HEK293 (cell line): ENCODE results near the gene SLC34A3.

ENCODE experiments used
- HOXA7 ChIP-seq: sonication (generic); formaldehyde crosslinking; IDR thresholded peaks from 2 replicates; pipeline ENCODE4 v1.8.1; 2022; ENCODE audit warnings: missing genetic modification reagents, borderline replicate concordance
- HOXD13 ChIP-seq: sonication (generic); formaldehyde crosslinking; IDR thresholded peaks from 2 replicates; pipeline ENCODE4 v1.8.0; 2022; ENCODE audit warnings: missing genetic modification reagents, borderline replicate concordance
- KLF10 ChIP-seq: fragments of 450-650 bp; IDR thresholded peaks from 2 replicates; pipeline ENCODE4 v1.5.1; 2018; ENCODE audit warnings: missing biosample characterization, mild to moderate bottlenecking, missing genetic modification characterization
- KLF7 ChIP-seq: fragments of 450-650 bp; formaldehyde crosslinking; IDR thresholded peaks from 2 replicates; pipeline ENCODE4 v1.5.1; 2016; ENCODE audit warnings: missing biosample characterization, missing genetic modification characterization, borderline replicate concordance
- ZNF140 ChIP-seq: fragments of 450-650 bp; formaldehyde crosslinking; IDR thresholded peaks from 2 replicates; pipeline ENCODE4 v1.5.1; 2016; ENCODE audit warnings: missing biosample characterization, missing genetic modification characterization
- ZNF19 ChIP-seq: fragments of 450-650 bp; formaldehyde crosslinking; IDR thresholded peaks from 2 replicates; pipeline ENCODE4; 2016; ENCODE audit warnings: missing biosample characterization, missing genetic modification characterization, low read depth
- ZNF221 ChIP-seq: fragments of 450-650 bp; formaldehyde crosslinking; IDR thresholded peaks from 2 replicates; pipeline ENCODE4 v1.5.1; 2017; ENCODE audit warnings: missing biosample characterization, missing genetic modification characterization, borderline replicate concordance
- ZNF23 ChIP-seq: fragments of 450-650 bp; formaldehyde crosslinking; IDR thresholded peaks from 2 replicates; pipeline ENCODE4 v1.5.1; 2016; ENCODE audit warnings: missing biosample characterization, missing genetic modification characterization, borderline replicate concordance
- ZNF26 ChIP-seq: fragments of 450-650 bp; formaldehyde crosslinking; IDR thresholded peaks from 2 replicates; pipeline ENCODE4 v1.5.1; 2016; ENCODE audit warnings: missing biosample characterization, missing genetic modification characterization
- ZNF416 ChIP-seq: fragments of 450-650 bp; formaldehyde crosslinking; IDR thresholded peaks from 2 replicates; pipeline ENCODE4 v1.5.1; 2016; ENCODE audit warnings: missing biosample characterization, missing genetic modification characterization
- ZNF433 ChIP-seq: fragments of 450-650 bp; formaldehyde crosslinking; IDR thresholded peaks from 2 replicates; pipeline ENCODE4 v1.5.1; 2016; ENCODE audit warnings: missing biosample characterization, missing genetic modification characterization, low read depth
- ZNF518A ChIP-seq: fragments of 450-650 bp; formaldehyde crosslinking; conservative IDR thresholded peaks from 2 replicates; pipeline ENCODE4 v1.5.1; 2016; ENCODE audit warnings: low read depth, missing biosample characterization, missing genetic modification characterization
- ZNF529 ChIP-seq: fragments of 450-650 bp; formaldehyde crosslinking; IDR thresholded peaks from 2 replicates; pipeline ENCODE4 v1.5.1; 2017; ENCODE audit warnings: missing genetic modification characterization, missing biosample characterization; ENCODE audit not compliant: insufficient replicate concordance
- ZNF548 ChIP-seq: fragments of 450-650 bp; formaldehyde crosslinking; IDR thresholded peaks from 2 replicates; pipeline ENCODE4 v1.5.1; 2016; ENCODE audit warnings: missing biosample characterization, missing genetic modification characterization
- ZNF558 ChIP-seq: fragments of 450-650 bp; formaldehyde crosslinking; IDR thresholded peaks from 2 replicates; pipeline ENCODE4 v1.5.1; 2016; ENCODE audit warnings: missing biosample characterization, missing genetic modification characterization
- ZNF571 ChIP-seq: fragments of 450-650 bp; formaldehyde crosslinking; IDR thresholded peaks from 2 replicates; pipeline ENCODE4 v1.5.0; 2017; ENCODE audit warnings: missing biosample characterization, missing genetic modification characterization
- ZNF600 ChIP-seq: fragments of 450-650 bp; formaldehyde crosslinking; IDR thresholded peaks from 2 replicates; pipeline ENCODE4 v1.5.1; 2016; ENCODE audit warnings: missing biosample characterization, missing genetic modification characterization
- ZNF624 ChIP-seq: fragments of 450-650 bp; formaldehyde crosslinking; IDR thresholded peaks from 2 replicates; pipeline ENCODE4 v1.5.1; 2017; ENCODE audit warnings: missing biosample characterization, missing genetic modification characterization
- ZNF629 ChIP-seq: fragments of 450-650 bp; formaldehyde crosslinking; IDR thresholded peaks from 2 replicates; pipeline ENCODE4 v1.5.1; 2017; ENCODE audit warnings: missing biosample characterization, missing genetic modification characterization
- ZNF639 ChIP-seq: fragments of 450-650 bp; formaldehyde crosslinking; IDR thresholded peaks from 2 replicates; pipeline ENCODE4 v1.5.1; 2016; ENCODE audit warnings: missing biosample characterization, missing genetic modification characterization
- ZNF660 ChIP-seq: fragments of 450-650 bp; IDR thresholded peaks from 2 replicates; pipeline ENCODE4 v1.5.1; 2018; ENCODE audit warnings: missing biosample characterization, mild to moderate bottlenecking, missing genetic modification characterization
- ZNF776 ChIP-seq: fragments of 450-650 bp; formaldehyde crosslinking; IDR thresholded peaks from 2 replicates; pipeline ENCODE4 v1.5.0; 2017; ENCODE audit warnings: missing biosample characterization, missing genetic modification characterization, borderline replicate concordance
- ZNF830 ChIP-seq: fragments of 450-650 bp; IDR thresholded peaks from 2 replicates; pipeline ENCODE4 v1.5.0; 2018; ENCODE audit warnings: missing biosample characterization, missing genetic modification characterization, low read depth, mild to moderate bottlenecking, moderate library complexity
- ZNF843 ChIP-seq: fragments of 450-650 bp; formaldehyde crosslinking; IDR thresholded peaks from 2 replicates; pipeline ENCODE4 v1.5.1; 2016; ENCODE audit warnings: missing biosample characterization, missing genetic modification characterization
- TF ChIP-seq, protein P1 (sequence below): fragments of 450-650 bp; formaldehyde crosslinking; IDR thresholded peaks from 2 replicates; pipeline ENCODE4 v1.5.1; 2016; ENCODE audit warnings: missing biosample characterization, missing genetic modification characterization
- TF ChIP-seq, protein P2 (sequence below): sonication (generic); formaldehyde crosslinking; IDR thresholded peaks from 2 replicates; pipeline ENCODE4 v1.8.1; 2022; ENCODE audit warnings: mild to moderate bottlenecking, moderate library complexity, missing genetic modification reagents
- TF ChIP-seq, protein P3 (sequence below): fragments of 450-650 bp; formaldehyde crosslinking; IDR thresholded peaks from 2 replicates; pipeline ENCODE4; 2016; ENCODE audit warnings: missing biosample characterization, missing genetic modification characterization

SLC34A3 gene

GRCh38 chr9:137240318-137240840 is 9.7 kb downstream of the SLC34A3 start (continued):
- TF ChIP-seq ZNF518A (tag by site-specific recombination) (no peak), KLF7 (tag by site-specific recombination) (peak; percentile 91), ZNF600 (tag by site-specific recombination) (peak; percentile 92), ZNF571 (no peak), HOXA7 (CRISPR knock-in tag) (no peak), HOXD13 (CRISPR knock-in tag) (no peak), ZNF416 (no peak), ZNF624 (tag by site-specific recombination) (no peak), ZNF843 (peak; percentile 54; the same call in 1 of the 2 replicates), ZNF660 (tag by site-specific recombination) (peak; percentile 93), ZNF629 (tag by site-specific recombination) (no peak), ZNF19 (tag by site-specific recombination) (no peak), ZNF639 (tag by site-specific recombination) (0 out of 2 replicates have a peak, but pooled peaks have one; percentile 17), ZNF221 (tag by site-specific recombination) (no peak), ZNF23 (no peak), ZNF558 (tag by site-specific recombination) (no peak), ZNF433 (tag by site-specific recombination) (no peak), ZNF529 (no peak), ZNF26 (tag by site-specific recombination) (no peak), ZNF140 (tag by site-specific recombination) (no peak), ZNF548 (tag by site-specific recombination) (no peak), KLF10 (peak; percentile 74), ZNF830 (tag by site-specific recombination) (no peak), ZNF776 (no peak)
- TF ChIP-seq, protein P1, sequence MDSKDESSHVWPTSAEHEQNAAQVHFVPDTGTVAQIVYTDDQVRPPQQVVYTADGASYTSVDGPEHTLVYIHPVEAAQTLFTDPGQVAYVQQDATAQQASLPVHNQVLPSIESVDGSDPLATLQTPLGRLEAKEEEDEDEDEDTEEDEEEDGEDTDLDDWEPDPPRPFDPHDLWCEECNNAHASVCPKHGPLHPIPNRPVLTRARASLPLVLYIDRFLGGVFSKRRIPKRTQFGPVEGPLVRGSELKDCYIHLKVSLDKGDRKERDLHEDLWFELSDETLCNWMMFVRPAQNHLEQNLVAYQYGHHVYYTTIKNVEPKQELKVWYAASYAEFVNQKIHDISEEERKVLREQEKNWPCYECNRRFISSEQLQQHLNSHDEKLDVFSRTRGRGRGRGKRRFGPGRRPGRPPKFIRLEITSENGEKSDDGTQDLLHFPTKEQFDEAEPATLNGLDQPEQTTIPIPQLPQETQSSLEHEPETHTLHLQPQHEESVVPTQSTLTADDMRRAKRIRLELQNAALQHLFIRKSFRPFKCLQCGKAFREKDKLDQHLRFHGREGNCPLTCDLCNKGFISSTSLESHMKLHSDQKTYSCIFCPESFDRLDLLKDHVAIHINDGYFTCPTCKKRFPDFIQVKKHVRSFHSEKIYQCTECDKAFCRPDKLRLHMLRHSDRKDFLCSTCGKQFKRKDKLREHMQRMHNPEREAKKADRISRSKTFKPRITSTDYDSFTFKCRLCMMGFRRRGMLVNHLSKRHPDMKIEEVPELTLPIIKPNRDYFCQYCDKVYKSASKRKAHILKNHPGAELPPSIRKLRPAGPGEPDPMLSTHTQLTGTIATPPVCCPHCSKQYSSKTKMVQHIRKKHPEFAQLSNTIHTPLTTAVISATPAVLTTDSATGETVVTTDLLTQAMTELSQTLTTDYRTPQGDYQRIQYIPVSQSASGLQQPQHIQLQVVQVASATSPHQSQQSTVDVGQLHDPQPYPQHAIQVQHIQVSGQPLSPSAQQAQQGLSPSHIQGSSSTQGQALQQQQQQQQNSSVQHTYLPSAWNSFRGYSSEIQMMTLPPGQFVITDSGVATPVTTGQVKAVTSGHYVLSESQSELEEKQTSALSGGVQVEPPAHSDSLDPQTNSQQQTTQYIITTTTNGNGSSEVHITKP (tag by site-specific recombination), result peak; percentile 71
- TF ChIP-seq, protein P2, sequence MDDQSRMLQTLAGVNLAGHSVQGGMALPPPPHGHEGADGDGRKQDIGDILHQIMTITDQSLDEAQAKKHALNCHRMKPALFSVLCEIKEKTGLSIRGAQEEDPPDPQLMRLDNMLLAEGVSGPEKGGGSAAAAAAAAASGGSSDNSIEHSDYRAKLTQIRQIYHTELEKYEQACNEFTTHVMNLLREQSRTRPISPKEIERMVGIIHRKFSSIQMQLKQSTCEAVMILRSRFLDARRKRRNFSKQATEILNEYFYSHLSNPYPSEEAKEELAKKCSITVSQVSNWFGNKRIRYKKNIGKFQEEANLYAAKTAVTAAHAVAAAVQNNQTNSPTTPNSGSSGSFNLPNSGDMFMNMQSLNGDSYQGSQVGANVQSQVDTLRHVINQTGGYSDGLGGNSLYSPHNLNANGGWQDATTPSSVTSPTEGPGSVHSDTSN (CRISPR knock-in tag), result no peak
- TF ChIP-seq, protein P3, sequence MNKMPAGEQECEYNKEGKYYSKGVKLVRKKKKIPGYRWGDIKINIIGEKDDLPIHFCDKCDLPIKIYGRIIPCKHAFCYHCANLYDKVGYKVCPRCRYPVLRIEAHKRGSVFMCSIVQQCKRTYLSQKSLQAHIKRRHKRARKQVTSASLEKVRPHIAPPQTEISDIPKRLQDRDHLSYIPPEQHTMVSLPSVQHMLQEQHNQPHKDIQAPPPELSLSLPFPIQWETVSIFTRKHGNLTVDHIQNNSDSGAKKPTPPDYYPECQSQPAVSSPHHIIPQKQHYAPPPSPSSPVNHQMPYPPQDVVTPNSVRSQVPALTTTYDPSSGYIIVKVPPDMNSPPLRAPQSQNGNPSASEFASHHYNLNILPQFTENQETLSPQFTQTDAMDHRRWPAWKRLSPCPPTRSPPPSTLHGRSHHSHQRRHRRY (tag by site-specific recombination), result no peak
